H1 (cell line): Measurements from ENCODE around the gene MAGI2. TPM values are rescaled to one million over a fixed set of nuclear protein-coding genes. Genes with fewer than 3 reads are reported as not detected.

Source experiments
- CTCF ChIA-PET: fragments of 300-600 bp; sonication (Branson Sonifier 250); formaldehyde crosslinking; loops from one replicate; lab custom pipeline; 2021; ENCODE audit not compliant: partially characterized antibody; lab: Charles Lee
- POLR2A ChIA-PET: fragments of 300-600 bp; sonication (Branson Sonifier 250); formaldehyde crosslinking; loops from one replicate; lab custom pipeline; 2021; ENCODE audit warnings: inconsistent platforms; ENCODE audit not compliant: partially characterized antibody; lab: Charles Lee
- DNase-seq, 2 experiments: peaks; one replicate each; pipeline versions ENCODE4 v3.0.0 to v3.0.0-alpha.2; 2010 to 2022; ENCODE audit warnings: low spot score in 2 of 2, low read depth in 1 of 2, mixed read lengths in 1 of 2
- FAIRE-seq: peaks from 2 replicates; lab custom pipeline; 2011; peaks lifted over from hg19 to GRCh38; lab: Jason Lieb, UNC
- H2AFZ ChIP-seq: 2 replicates; pipeline ENCODE4 v1.8.1; 2012; ENCODE audit warnings: low read length, inconsistent platforms
- H2AK5ac ChIP-seq: 2 replicates; pipeline ENCODE4 v1.6.1; 2013; ENCODE audit warnings: low read depth, low read length
- H2BK120ac ChIP-seq: replicated peaks from 2 replicates; pipeline ENCODE3; 2013; ENCODE audit warnings: low read depth, low read length, inconsistent platforms
- H2BK12ac ChIP-seq: 2 replicates; pipeline ENCODE4 v1.6.1; 2013; ENCODE audit warnings: low read depth, low read length
- H2BK15ac ChIP-seq: 2 replicates; pipeline ENCODE4 v1.6.1; 2013; ENCODE audit warnings: low read length
- H2BK20ac ChIP-seq: 2 replicates; pipeline ENCODE4 v1.6.1; 2013; ENCODE audit warnings: low read length
- H2BK5ac ChIP-seq: 2 replicates; pipeline ENCODE4 v1.6.1; 2013; ENCODE audit warnings: low read depth, low read length
- H3K14ac ChIP-seq: 2 replicates; pipeline ENCODE4 v1.6.1; 2013; ENCODE audit warnings: inconsistent platforms; ENCODE audit not compliant: insufficient read length
- H3K18ac ChIP-seq: 2 replicates; pipeline ENCODE4 v1.6.1; 2013; ENCODE audit warnings: low read length; ENCODE audit errors: extremely low read depth
- H3K23ac ChIP-seq: 2 replicates; pipeline ENCODE4 v1.6.1; 2013; ENCODE audit warnings: inconsistent platforms; ENCODE audit not compliant: insufficient read length
- H3K23me2 ChIP-seq: 2 replicates; pipeline ENCODE4 v1.6.1; 2013; ENCODE audit warnings: low read depth, low read length
- H3K27ac ChIP-seq: 2 replicates; pipeline ENCODE4 v1.6.1; 2011; ENCODE audit warnings: low read depth, low read length, inconsistent platforms
- H3K27me3 ChIP-seq, 4 experiments: replicated peaks in 1 of 4; 1 replicate in 1 of 4; 2 replicates in 3 of 4; pipeline versions ENCODE4 v1.6.1 to v1.8.1; 2011 to 2013; ENCODE audit warnings: low read length in 3 of 4, mild to moderate bottlenecking in 3 of 4, inconsistent platforms in 2 of 4, mixed read lengths in 2 of 4, moderate library complexity in 1 of 4; ENCODE audit not compliant: control insufficient read depth in 3 of 4, insufficient read depth in 3 of 4; ENCODE audit errors: extremely low read depth in 1 of 4
- H3K36me3 ChIP-seq, 4 experiments: 2 replicates each; pipeline versions ENCODE4 v1.6.1 to v1.8.1; 2011 to 2013; ENCODE audit warnings: mild to moderate bottlenecking in 4 of 4, low read length in 3 of 4, moderate library complexity in 2 of 4, control low read depth in 1 of 4, inconsistent platforms in 1 of 4; ENCODE audit not compliant: insufficient read depth in 4 of 4, control insufficient read depth in 2 of 4
- H3K4ac ChIP-seq: replicated peaks from 2 replicates; pipeline ENCODE3; 2013; ENCODE audit warnings: low read length, low read depth, mixed read lengths, inconsistent platforms; ENCODE audit not compliant: insufficient read length
- H3K4me1 ChIP-seq, 4 experiments: replicated peaks in 1 of 4; 1 replicate in 1 of 4; 2 replicates in 3 of 4; pipeline versions ENCODE4 v1.6.1 to v1.8.1; 2011 to 2013; ENCODE audit warnings: low read length in 3 of 4, inconsistent platforms in 2 of 4, mixed read lengths in 1 of 4; ENCODE audit not compliant: insufficient read depth in 4 of 4, control insufficient read depth in 3 of 4
- H3K4me2 ChIP-seq, 2 experiments: 2 replicates each; pipeline versions ENCODE4 v1.6.1 to v1.8.1; 2011 to 2013; ENCODE audit warnings: low read depth in 2 of 2, low read length in 2 of 2, control low read depth in 1 of 2, inconsistent platforms in 1 of 2, mild to moderate bottlenecking in 1 of 2; ENCODE audit not compliant: insufficient read depth in 1 of 2
- H3K4me3 ChIP-seq, 4 experiments: fragments of 200-600, 300-600 bp in 1 of 4; sonication (generic), shearing (Covaris generic), sonication (Bioruptor Twin) in 1 of 4; 2 replicates each; pipeline versions ENCODE4 v1.5.1 to v1.8.1; 2011 to 2016; ENCODE audit warnings: low read length in 4 of 4, low read depth in 3 of 4, control low read depth in 2 of 4, inconsistent platforms in 2 of 4, mild to moderate bottlenecking in 2 of 4, mixed read lengths in 1 of 4, moderate library complexity in 1 of 4; ENCODE audit not compliant: insufficient read depth in 2 of 4; ENCODE audit errors: extremely low read depth in 1 of 4
- H3K56ac ChIP-seq: replicated peaks from 2 replicates; pipeline ENCODE3; 2013; ENCODE audit warnings: low read depth, mild to moderate bottlenecking, mixed read lengths, low read length, inconsistent platforms; ENCODE audit not compliant: insufficient read length
- H3K79me1 ChIP-seq: 2 replicates; pipeline ENCODE4 v1.6.1; 2013; ENCODE audit warnings: low read depth, low read length, control low read depth
- H3K79me2 ChIP-seq, 2 experiments: 2 replicates each; pipeline versions ENCODE4 v1.6.1 to v1.8.1; 2012 to 2013; ENCODE audit warnings: low read length in 2 of 2, mild to moderate bottlenecking in 2 of 2, inconsistent platforms in 1 of 2; ENCODE audit not compliant: insufficient read depth in 2 of 2, control insufficient read depth in 1 of 2
- H3K9ac ChIP-seq, 4 experiments: replicated peaks in 1 of 4; 1 replicate in 1 of 4; 2 replicates in 3 of 4; pipeline versions ENCODE4 v1.6.1 to v1.8.1; 2011 to 2013; ENCODE audit warnings: low read depth in 3 of 4, low read length in 3 of 4, control low read depth in 2 of 4, mild to moderate bottlenecking in 2 of 4, moderate library complexity in 2 of 4, inconsistent platforms in 1 of 4; ENCODE audit errors: extremely low read depth in 1 of 4
- H3K9me3 ChIP-seq, 2 experiments: 2 replicates each; pipeline versions ENCODE4 v1.6.1 to v1.8.1; 2012 to 2013; ENCODE audit warnings: mild to moderate bottlenecking in 2 of 2, moderate library complexity in 2 of 2, control low read depth in 1 of 2, inconsistent platforms in 1 of 2, low read depth in 1 of 2, low read length in 1 of 2, mixed read lengths in 1 of 2; ENCODE audit not compliant: insufficient read depth in 2 of 2
- H4K20me1 ChIP-seq, 2 experiments: replicated peaks in 1 of 2; 2 replicates each; pipeline versions ENCODE3 to v1.8.1; 2011 to 2013; ENCODE audit warnings: inconsistent platforms in 2 of 2, low read length in 2 of 2, mild to moderate bottlenecking in 1 of 2; ENCODE audit not compliant: insufficient read depth in 2 of 2, control insufficient read depth in 1 of 2
- H4K5ac ChIP-seq: 2 replicates; pipeline ENCODE4 v1.6.1; 2013; ENCODE audit warnings: low read length, low read depth, mixed read lengths, inconsistent platforms; ENCODE audit not compliant: insufficient read length
- H4K8ac ChIP-seq: 2 replicates; pipeline ENCODE4 v1.8.0; 2013; ENCODE audit warnings: mild to moderate bottlenecking, moderate library complexity, low read length, inconsistent platforms; ENCODE audit not compliant: insufficient read depth; ENCODE audit errors: extremely low read depth
- H4K91ac ChIP-seq: replicated peaks from 2 replicates; pipeline ENCODE3; 2013; ENCODE audit warnings: low read length, mixed read lengths, inconsistent platforms; ENCODE audit not compliant: insufficient read length
- CBX5 ChIP-seq: fragments of 300-800, 300-1000 bp; sonication (generic); IDR thresholded peaks from 2 replicates; pipeline ENCODE4 v1.7.1; 2016; ENCODE audit warnings: antibody characterized with exemption, low read length, low read depth
- CTBP2 ChIP-seq: IDR thresholded peaks from 2 replicates; pipeline ENCODE4 v1.7.0; 2011; ENCODE audit warnings: borderline replicate concordance, mild to moderate bottlenecking, moderate library complexity, mixed read lengths, low read length; ENCODE audit not compliant: insufficient read depth, insufficient read length
- CTCF ChIP-seq, 3 experiments: IDR thresholded peaks; 1 replicate in 2 of 3; 2 replicates in 1 of 3; pipeline versions ENCODE4 v1.5.1 to v1.6.1; 2011; ENCODE audit warnings: low read length in 3 of 3, mild to moderate bottlenecking in 3 of 3, inconsistent platforms in 2 of 3, low read depth in 1 of 3, moderate library complexity in 1 of 3; ENCODE audit not compliant: insufficient read depth in 1 of 3; ENCODE audit errors: control extremely low read depth in 1 of 3
- E2F6 ChIP-seq: IDR thresholded peaks from 2 replicates; pipeline ENCODE4 v1.6.1; 2012; ENCODE audit warnings: inconsistent platforms
- EGR1 ChIP-seq: IDR thresholded peaks from 2 replicates; pipeline ENCODE4 v1.6.1; 2011; ENCODE audit warnings: low read depth, low read length, borderline replicate concordance
- FOSL1 ChIP-seq: IDR thresholded peaks from 2 replicates; pipeline ENCODE4 v1.6.1; 2011; ENCODE audit warnings: mild to moderate bottlenecking, low read depth, low read length, moderate library complexity; ENCODE audit not compliant: insufficient read depth
- GTF2F1 ChIP-seq: IDR thresholded peaks from 2 replicates; pipeline ENCODE4 v1.6.1; 2012; ENCODE audit warnings: low read depth, low read length, improper control_type of control experiment, borderline replicate concordance
- POU5F1 ChIP-seq: IDR thresholded peaks from 2 replicates; pipeline ENCODE4 v1.6.1; 2011; ENCODE audit warnings: low read depth, mild to moderate bottlenecking, low read length, moderate library complexity
- RAD21 ChIP-seq, 2 experiments: IDR thresholded peaks in 1 of 2; conservative IDR thresholded peaks in 1 of 2; 2 replicates each; pipeline ENCODE4 v1.6.1; 2011; ENCODE audit warnings: low read depth in 2 of 2, low read length in 2 of 2, improper control_type of control experiment in 1 of 2, inconsistent platforms in 1 of 2, mild to moderate bottlenecking in 1 of 2, moderate library complexity in 1 of 2
- SP1 ChIP-seq: IDR thresholded peaks from 2 replicates; pipeline ENCODE4 v1.6.1; 2011; ENCODE audit warnings: low read depth, low read length
- ZNF274 ChIP-seq: IDR thresholded peaks from 2 replicates; pipeline ENCODE4 v1.7.0; 2012; ENCODE audit warnings: low read length, borderline replicate concordance; ENCODE audit errors: extremely low read depth
- WGBS, 2 experiments: shearing (Covaris generic) in 1 of 2; methylation state at CpG; one replicate each; pipeline versions ENCODE4 v1.1.6 to v1.1.7; 2013 to 2015; ENCODE audit warnings: low lambda C conversion rate in 2 of 2, mixed read lengths in 2 of 2, inconsistent platforms in 1 of 2, low coverage in 1 of 2, missing lambda C conversion rate in 1 of 2; ENCODE audit not compliant: insufficient replicate concordance in 2 of 2, insufficient coverage in 1 of 2, insufficient read length in 1 of 2; ENCODE audit errors: extremely low coverage in 1 of 2, missing lambda C conversion rate in 1 of 2; 5-methylcytosine and 5-hydroxymethylcytosine counted together
- polyA plus RNA-seq, 7 experiments: library from polyadenylated mRNA; depleted of rRNA in 3 of 7; stranded (reverse) in 5 of 7; unstranded in 2 of 7; fragments of >200 nt in 5 of 7; fragments of 200-250 nt in 2 of 7; gene quantifications; 1 replicate in 5 of 7; 2 replicates in 1 of 7; 4 replicates in 1 of 7; pipeline versions ENCODE4 v1.2.1 to v1.2.3, GENCODE V29; 2011 to 2013; ENCODE audit warnings: missing spikeins in 2 of 7, mixed read lengths in 2 of 7
- total RNA-seq: library from RNA; stranded (reverse); fragmentation: NEBNext Ultra II Directional; extraction: Animal tissue kit (Norgen Biotek cat#: 25700); gene quantifications from 2 replicates; pipeline ENCODE4 v1.2.1, GENCODE V29; 2021

Gene MAGI2
- total and polyA plus RNA-seq, 2 of the 8 experiments (the other 6 are each of a cell fraction or from before 2014, with no cell fraction given): 6.0 to 27.3 TPM

- Histone ChIP-seq H3K9ac (no peak overlapping the region), H3K27me3 (no peaks in the 10 kb centered on the region), H3K23me2 (no peaks in the 10 kb centered on the region), H2AFZ (no peak overlapping the region), H3K4me2 (no peak overlapping the region), H3K27ac (no peak overlapping the region), H3K4me1 (no peaks in the 10 kb centered on the region), H3K56ac (no peak overlapping the region), H4K91ac (no peak overlapping the region), H3K79me1 (no peaks in the 10 kb centered on the region), H2BK20ac (no peak overlapping the region), H2BK120ac (no peak overlapping the region), H2BK12ac (no peak overlapping the region), H4K5ac (no peak overlapping the region), H2AK5ac (no peak overlapping the region), H3K23ac (no peak overlapping the region), H2BK15ac (no peak overlapping the region), H3K4ac (no peak overlapping the region), H2BK5ac (no peak overlapping the region), H3K14ac (no peak overlapping the region), H3K9me3 (no peaks in the 10 kb centered on the region), H4K8ac (no peak overlapping the region), H3K18ac (no peak overlapping the region), H3K36me3 (no peaks in the 10 kb centered on the region), H3K4me3 (no peak overlapping the region), H3K79me2 (no peaks in the 10 kb centered on the region), H4K20me1 (no peaks in the 10 kb centered on the region)
- FAIRE-seq (no peak), DNase-seq (no peak)
- 93% methylated on average over 4 of the region's 4 CpGs; no CpG with 5 or more reads in 1 of the 2 experiments for WGBS, 2 experiments
- CTCF ChIA-PET: interaction anchor here (2.0 kb wide), 1 partner anchor 32 kb away, joined by 4 read pairs; no protein-coding TSS in a partner anchor
- POLR2A ChIA-PET: no interaction called here
- no peak for TF ChIP-seq SP1
- TF ChIP-seq EGR1: no peak
- TF ChIP-seq CTBP2: no peak
- no peak for TF ChIP-seq CTCF (IDR thresholded peaks at IDR 0.05; ENCODE audit: control extremely low read depth in 1 of 3, insufficient read depth in 1 of 3, low read depth in 1 of 3, low read length in 3 of 3)
- TF ChIP-seq E2F6: no peak
- no peak for TF ChIP-seq POU5F1
- no peak for TF ChIP-seq FOSL1
- no peak for TF ChIP-seq GTF2F1
- no peak for TF ChIP-seq ZNF274
- no peak for TF ChIP-seq CBX5
- no peak for TF ChIP-seq RAD21 (IDR thresholded peaks at IDR 0.05 in 1 of 2, conservative IDR thresholded peaks at IDR 0.05 in 1 of 2; ENCODE audit: low read depth in 2 of 2, low read length in 2 of 2)
These were observed 124.0 kb downstream of the MAGI2 start for GRCh38 chr7:79329464-79329863.
